GM19438 (cell line): ENCODE results near the gene APIP.

Experiments used
- ATAC-seq: cut with Tn5 transposase; IDR thresholded peaks from one replicate; pipeline ENCODE4 v1.9.1; 2021; ENCODE audit warnings: low read depth; ENCODE audit not compliant: unreplicated experiment

Gene APIP, protein sequence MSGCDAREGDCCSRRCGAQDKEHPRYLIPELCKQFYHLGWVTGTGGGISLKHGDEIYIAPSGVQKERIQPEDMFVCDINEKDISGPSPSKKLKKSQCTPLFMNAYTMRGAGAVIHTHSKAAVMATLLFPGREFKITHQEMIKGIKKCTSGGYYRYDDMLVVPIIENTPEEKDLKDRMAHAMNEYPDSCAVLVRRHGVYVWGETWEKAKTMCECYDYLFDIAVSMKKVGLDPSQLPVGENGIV

DNA sequence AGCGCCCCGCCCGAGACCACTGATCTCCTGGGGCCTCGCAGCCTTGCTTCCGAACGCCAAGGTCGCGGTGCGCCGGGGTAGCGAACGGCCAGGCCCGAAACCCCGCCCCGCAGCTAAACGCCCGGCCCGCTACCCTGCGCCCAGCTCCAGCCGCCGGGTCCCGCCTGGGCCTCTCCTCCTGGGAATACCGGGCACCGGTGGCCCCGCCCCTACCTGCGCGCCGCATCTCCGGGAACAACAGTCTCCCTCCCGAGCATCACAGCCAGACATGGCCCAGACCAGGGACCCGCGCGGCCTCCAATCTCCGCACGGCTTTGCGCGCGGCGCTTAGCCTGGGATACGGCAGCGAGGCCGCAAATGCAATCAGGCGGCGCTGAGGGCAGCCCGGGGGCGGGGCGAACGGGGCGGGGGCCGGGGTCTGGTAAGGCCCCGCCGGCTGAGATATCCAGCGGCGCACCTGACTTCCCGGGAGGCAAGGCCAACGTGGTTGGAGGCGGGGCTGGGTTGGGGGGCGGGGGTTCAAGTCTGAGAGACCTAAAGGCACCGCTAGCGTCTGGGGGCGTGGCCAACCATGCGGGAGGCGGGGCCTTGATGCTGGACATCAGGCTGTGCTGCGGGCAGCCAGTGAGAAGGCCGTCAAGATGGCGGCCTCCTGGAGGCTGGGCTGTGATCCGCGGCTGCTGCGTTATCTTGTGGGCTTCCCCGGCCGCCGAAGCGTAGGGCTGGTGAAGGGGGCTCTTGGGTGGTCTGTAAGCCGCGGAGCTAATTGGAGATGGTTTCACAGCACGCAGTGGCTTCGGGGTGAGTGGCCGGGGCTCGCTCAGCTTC, at the start of gene APIP, which contains the start of gene PDHX:
Gene APIP, minus strand, starts transcription at position 365 of the 828 bp plus-strand sequence. Its CDS starts 95 bp downstream, at position 270.
Gene PDHX, plus strand, starts transcription at position 604 of the 828 bp plus-strand sequence. Its CDS starts 38 bp downstream, at position 642.
- ATAC-seq, result peak; percentile 86

- no peak for ATAC-seq
Observed at GRCh38 chr11:34964610-34965331, 48.6 kb upstream of the APIP start.

GRCh38 chr11:34963351-34963750, 47.2 kb upstream of the APIP start:
- no peak for ATAC-seq

DNA sequence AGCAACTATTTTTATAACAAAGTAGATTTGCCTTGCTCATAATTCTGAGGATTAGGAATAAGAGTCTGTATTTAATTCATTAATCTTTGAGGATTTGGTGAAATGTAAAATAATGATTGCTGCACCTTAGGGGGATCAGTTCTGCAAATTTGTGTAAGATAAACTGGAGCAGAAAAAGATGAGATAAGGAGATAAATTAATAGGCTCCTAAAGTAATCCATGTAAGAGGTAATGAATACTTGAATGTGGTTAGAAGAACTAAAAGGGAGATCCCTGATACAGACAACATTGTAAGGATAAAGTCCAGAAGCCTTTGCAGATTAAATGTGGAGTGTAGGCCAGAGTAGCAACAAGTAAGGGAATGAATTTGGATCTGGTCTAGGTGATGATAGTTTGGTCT, 45.9 kb upstream of the APIP start:
- ATAC-seq, result no peak

DNA sequence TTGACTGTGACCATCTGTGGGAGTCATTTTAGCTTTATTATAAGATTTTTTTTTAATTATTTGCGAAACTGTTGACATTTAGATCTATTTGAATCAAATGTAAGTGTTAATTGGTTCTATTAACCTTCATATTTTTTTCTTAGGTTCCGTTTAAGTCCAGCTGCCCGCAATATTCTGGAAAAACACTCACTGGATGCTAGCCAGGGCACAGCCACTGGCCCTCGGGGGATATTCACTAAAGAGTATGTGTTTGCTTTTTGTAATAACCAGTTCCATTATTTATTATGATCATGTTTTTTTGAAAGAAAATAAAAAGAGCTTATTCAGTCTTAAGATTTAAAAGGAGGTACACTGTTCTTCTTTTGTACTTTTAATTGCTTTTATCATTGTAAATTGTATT, 44.1 kb upstream of the APIP start:
- no peak for ATAC-seq

DNA sequence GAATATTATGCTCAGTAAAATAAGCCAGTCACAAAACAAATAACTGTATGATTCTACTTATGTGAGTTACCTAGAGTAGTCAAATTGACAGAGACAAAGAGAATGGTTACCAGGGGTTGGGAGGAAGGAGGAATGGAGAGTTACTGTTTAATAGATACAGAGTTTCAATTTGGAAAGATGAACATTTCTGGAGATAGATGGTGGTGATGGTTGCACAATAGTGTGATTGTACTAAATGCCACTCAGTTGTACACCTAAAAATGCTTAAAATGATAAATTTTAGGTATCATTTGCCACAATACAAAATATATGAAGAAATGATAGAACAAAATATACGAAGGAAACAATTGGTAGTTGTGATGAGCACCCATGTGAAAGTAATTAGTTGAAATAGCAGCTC, 43.6 kb upstream of the APIP start:
- no peak for ATAC-seq

DNA sequence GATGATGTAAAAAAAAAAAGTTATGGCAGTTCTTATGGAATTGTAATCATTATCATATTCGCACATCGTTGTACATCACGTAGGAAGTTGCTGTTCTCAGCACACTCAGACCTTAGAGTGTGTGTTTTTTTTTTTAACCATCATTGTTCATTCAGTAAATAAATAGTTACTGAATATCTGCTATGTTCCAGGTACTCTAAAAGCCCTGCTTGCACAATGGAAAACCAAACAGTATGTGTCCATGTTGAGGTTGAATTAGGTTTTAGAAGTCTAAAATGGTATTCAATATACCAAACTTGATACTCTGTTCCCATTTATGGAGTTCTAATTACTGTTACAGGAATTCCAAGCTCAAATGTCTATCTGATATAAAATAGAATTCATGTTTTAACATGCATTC, 41.4 kb upstream of the APIP start:
- ATAC-seq, result no peak

GRCh38 chr11:34957206-34957605, 41.0 kb upstream of the APIP start:
- no peak for ATAC-seq

- ATAC-seq, result no peak
Observed at GRCh38 chr11:34953955-34954354, 37.8 kb upstream of the APIP start.

GRCh38 chr11:34948696-34949095, 32.5 kb upstream of the APIP start:
- no peak for ATAC-seq

- no peak for ATAC-seq
Observed at GRCh38 chr11:34944692-34945091, 28.5 kb upstream of the APIP start.

DNA sequence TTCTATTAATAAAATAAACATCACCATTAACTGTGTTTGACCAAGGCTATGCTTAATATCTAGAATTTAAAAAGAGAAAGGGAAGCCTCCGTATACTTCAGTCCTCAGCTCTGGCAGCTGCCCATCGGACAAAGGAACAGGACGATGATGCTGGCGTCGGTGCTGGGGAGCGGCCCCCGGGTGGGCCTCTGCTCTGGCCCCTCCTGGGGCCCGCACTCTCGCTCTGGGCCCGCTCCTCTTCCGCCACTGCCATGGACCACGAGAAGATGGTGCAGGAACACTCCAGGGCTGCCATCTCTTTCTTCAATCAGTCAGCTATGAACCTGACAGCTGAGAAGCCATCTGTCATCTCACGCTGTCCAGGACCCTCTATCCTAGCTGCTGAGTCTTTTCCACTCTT, 25.5 kb upstream of the APIP start:
- no peak for ATAC-seq

DNA sequence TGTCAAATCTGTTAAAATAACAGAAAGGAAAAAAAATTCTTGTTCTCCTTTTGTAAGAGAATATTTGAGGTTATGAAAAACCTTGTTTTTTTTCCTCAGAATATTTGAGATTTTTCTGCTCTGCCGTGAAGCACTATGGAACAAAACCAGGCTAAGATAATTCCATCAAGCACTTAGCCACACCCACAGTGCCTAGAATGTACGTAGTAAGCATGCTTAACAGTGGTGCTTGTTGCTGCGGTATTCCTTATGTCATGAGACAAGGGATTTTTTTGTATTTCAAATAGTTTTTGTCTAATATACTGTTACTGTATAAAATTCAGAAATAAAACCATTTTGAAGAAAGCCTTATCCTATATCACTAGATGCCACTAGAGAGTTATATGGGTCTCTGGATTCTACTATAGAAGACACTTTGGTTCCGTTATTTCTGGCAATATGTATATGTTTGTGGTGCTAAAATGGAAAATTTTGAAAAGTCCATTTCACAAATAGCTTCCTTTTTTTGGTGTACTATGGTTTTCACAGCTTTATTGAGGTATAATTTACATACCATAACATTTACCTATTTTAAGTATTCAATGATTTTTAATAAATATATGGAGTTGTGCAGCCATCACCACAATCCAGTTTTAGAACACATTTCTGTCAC, 24.0 kb upstream of the APIP start:
- ATAC-seq, result no peak

DNA sequence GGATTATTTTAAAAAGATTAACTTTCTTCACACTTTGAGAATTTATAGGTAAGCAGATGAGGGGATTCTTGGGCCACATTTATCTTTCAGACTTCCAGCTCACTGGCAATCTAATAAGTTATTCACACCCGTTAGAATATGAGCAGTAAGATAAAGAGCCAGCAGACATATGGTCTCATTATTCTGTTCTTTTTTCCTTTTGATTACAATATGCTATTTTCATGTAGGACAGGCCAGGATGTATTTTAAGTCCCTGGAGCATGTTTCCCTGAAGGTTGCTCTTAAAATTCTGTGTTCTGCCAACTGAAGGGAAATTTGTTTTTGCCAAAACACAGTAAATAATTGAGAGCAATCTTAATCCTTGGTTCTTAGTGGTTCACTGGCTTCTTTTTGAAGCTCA, 22.4 kb upstream of the APIP start:
- ATAC-seq, result no peak

DNA sequence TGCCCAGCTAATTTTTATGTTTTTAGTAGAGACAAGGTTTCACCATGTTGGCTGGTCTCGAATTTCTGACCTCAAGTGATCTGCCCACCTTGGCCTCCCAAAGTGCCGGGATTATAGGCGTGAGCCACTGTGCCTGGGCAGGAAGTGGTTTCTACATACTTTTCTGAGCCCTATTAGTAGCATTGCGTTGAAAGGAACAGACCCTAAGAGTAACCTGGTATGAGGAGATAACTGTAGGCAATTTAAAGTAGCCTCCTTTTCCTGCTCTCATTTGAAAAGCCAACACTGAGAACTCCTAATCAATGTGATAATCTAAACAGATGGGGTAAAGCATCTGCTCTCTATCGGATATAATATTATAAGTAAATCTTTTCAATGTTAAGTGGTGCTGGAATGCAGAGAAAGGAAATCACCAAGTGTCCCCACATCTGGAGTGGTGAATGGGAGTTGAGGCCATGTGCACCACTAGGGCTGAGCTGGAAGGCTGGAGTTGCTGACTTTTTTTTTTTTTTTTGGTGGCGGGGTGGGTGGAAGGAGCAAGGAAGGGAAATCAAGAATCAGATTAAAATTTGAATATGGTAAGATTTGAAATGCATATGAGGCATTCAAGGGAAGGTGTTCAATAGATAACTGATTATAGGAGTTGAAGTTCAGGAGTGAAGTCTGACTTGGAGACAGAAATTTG, 20.9 kb upstream of the APIP start:
- ATAC-seq, result no peak

- no peak for ATAC-seq
Observed at GRCh38 chr11:34929794-34930763, 13.9 kb upstream of the APIP start.

DNA sequence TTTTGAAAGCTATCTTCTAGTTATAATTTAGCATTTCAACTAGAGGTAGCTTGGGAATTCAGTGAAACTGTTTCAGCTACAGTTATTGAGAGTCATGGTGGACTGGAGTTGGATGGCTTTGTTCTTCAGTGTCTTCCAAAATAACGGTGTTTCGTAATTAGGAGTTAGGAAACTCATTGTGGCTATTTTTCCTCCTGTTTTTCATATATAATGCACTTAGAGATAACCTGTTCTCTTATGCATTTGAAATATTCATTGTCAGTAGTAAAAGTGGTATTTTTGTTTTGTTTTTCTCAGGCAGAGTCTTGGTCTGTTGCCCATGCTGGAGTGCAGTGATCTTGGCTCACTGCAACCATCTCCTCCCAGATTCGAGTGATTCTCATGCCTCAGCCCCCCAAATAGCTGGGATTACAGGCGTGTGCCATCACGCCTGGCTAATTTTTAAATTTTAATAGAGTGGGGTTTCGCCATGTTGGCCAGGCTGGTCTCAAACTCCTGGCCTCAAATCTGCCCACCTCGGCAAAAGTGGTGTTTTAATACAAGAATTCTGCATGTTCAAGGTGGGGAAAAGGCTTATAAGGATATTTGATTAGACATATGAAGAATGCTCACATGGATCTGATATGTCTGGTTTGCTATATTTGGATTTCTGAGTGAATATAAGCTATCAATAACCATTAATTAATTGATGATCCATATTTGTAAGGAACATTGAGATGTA, 12.9 kb upstream of the APIP start:
- ATAC-seq, result no peak

DNA sequence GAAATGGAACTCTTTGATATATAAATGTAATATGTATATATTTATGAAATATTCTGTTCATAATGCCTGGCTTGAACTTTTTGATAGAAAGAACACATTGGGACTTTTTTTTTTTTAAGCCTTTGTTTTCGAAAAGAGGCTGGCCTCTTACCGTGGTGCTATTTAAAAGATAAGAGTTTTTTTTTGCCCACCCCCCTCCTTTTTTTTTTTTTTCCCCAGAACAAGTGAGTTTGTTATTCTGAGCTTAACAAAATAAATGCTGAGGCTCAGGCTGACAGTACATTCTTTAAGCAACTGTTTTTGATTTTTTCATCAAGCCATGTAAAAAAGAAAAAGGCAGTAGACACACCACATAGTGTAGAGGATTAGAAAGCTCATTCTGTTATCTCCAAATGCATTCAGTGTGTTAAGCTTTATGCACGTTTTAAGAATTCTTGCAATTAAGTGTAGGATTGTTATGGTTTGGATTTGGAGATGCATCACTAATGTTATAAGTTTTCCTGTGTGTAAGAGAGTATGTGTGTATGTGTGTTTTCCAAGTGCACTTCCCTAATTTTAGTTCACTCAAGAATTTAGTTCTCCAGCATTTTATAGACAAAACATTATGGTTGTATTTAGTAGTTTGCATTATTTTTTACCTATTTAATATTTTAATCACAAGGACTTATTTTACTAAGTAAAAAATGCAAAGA, 12.2 kb upstream of the APIP start:
- ATAC-seq, result no peak
